Fibroblast of villous mesenchyme (primary cell): ENCODE data around the gene SYNDIG1L. TPM values are rescaled to one million over a fixed set of nuclear protein-coding genes. Genes with fewer than 3 reads are reported as not detected.

Experiments used
- DNase-seq: peaks from one replicate; pipeline ENCODE4 v3.0.0-alpha.2; 2010; ENCODE audit warnings: low read depth
- H3K4me3 ChIP-seq: 2 replicates; pipeline ENCODE4 v1.5.1; 2011; ENCODE audit warnings: low read depth, mild to moderate bottlenecking, low read length
- CTCF ChIP-seq: IDR thresholded peaks from 2 replicates; pipeline ENCODE4 v1.5.1; 2012; ENCODE audit warnings: low read depth, mild to moderate bottlenecking, low read length; ENCODE audit not compliant: insufficient read depth
- total RNA-seq: library from RNA; depleted of rRNA; stranded (reverse); fragments of >200 nt; gene quantifications from 2 replicates; pipeline ENCODE4 v1.2.3, GENCODE V29; 2012

The SYNDIG1L gene
- total RNA-seq, result not detected in 2 replicates

DNA sequence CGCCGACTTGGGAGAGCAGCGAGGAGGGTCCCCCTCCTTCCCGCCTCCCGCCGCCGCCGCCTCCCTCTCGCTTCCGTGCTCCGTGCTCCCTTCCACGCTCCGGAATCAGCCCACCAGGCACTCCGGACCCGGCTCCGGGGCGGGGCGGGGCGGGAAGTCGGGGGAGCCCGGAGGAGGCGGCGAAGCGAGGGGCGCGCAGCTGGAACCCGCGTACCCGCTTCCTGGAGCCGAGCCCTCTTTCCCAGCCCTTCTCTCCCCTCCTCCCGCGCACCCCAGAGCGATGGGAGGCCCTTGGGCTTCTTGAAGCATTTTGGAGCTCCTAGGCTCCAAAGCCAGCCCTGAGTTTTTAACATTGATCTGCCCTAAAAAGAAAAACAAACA lies at the start of gene SYNDIG1L:
SYNDIG1L (minus strand) TSS at position 9 of the 381 bp plus-strand sequence. CDS start 16,466 bp downstream, outside the sequence.
- TF ChIP-seq CTCF, result no peak

GRCh38 chr14:74475678-74476077 lies 49.7 kb upstream of the SYNDIG1L start:
- DNase-seq, result no peak
- no peak overlapping the region for H3K4me3 ChIP-seq
- TF ChIP-seq CTCF, result no peak

More for the DNA sequence above, at the start of gene SYNDIG1L:
- H3K4me3 ChIP-seq, result no peak within 1 kb of the TSS
- no peak for DNase-seq

DNA sequence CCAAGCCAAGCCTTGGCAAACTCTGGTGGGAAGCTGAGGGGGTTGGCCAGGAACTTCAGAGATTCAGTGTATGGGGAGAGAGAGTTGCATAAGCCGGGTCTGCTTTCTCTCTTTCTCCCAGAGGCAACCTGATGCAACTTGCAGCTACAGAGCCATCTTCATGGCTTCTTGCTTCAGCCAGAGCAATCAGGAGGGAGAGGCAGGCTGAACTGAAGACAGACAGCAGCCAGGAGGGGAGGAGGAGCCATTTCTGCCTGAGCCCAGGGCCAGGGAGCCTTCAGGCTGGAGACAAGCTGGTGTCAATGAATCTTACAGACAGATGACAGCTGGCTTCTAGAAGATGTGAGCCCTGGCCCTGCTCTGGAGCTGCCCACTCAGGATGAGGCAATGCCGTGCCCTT lies 48.4 kb upstream of the SYNDIG1L start:
- H3K4me3 ChIP-seq, result no peak overlapping the region
- no peak for TF ChIP-seq CTCF
- DNase-seq, result no peak

- no peak for TF ChIP-seq CTCF
- H3K4me3 ChIP-seq, result no peak overlapping the region
- DNase-seq, result no peak
Measured at GRCh38 chr14:74472601-74473000, 46.6 kb upstream of the SYNDIG1L start.

DNA sequence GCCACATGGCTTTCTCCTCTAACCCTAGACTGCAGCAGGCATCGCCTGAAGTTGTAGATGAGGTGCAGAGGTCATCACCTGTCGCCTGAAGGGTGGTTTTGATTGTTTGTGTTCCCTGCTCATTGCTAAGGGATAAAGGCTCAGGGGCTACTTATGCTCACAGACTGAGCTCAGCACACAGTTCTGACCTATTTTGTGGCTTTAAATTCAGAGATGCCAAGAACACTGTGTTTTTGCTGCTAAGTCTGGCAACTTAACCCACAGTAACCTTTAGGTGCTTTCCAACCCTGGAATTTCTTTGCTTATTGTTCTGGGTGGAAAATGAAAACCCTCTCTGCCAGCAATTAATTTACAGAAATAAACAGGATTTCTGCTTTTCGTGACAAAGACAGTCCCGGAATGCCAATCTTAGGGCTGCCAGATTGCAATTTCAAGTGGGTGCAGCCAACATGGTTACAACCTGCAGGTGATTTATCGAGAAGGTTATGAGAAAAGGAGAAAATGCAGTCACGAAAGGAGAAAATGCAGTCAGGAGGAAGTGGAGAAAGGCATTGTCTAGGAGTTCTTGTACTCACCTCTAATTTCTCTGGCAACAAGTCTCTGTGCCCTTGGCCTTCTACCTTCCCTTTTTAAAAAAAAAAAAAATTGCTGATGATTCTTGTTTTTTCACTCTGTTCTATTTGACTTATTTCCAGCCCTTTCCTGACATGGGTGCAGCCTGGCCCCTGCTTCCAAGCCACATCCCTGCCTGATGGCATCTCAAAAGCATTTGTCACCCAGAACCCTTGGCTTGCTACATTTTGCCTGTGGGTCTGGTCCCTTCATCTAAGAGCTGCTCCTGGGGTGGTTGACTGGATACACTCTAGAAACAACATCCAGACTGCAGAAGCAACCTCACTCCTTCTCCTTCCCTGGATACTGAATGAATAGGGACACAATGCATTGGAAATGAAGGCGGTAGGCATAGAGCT lies 43.8 kb upstream of the SYNDIG1L start:
- DNase-seq, result no peak
- no peak for TF ChIP-seq CTCF
- no peak overlapping the region for H3K4me3 ChIP-seq

DNA sequence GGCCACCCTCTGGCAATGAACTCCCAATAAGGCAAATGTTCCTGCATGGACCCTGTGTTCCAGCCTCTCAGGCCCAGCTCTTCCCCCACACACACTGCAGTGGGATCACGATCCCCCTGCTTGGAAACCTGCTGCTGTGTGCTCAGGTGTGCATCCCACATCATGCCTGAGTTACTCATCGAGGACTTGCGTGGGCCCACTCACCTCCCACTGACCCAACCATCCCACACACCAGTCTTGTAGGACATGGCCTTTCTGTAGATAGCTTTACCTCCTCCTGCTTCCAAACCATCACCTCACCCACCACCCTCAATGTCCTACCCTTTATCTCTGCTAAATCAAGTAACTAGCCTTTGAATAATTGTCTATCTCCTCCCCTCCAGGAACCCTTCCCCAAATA lies 42.5 kb upstream of the SYNDIG1L start:
- DNase-seq, result no peak
- H3K4me3 ChIP-seq, result no peak overlapping the region
- no peak for TF ChIP-seq CTCF

- no peak overlapping the region for H3K4me3 ChIP-seq
- no peak for TF ChIP-seq CTCF
- DNase-seq, result no peak
Measured at GRCh38 chr14:74465335-74465734, 39.3 kb upstream of the SYNDIG1L start.
